ENCODE data around the gene TRIM44. TPM values are rescaled to one million over a fixed set of nuclear protein-coding genes. Genes with fewer than 3 reads are reported as not detected.
"Not testable (repeated sequence)": the region's sequence is repeated elsewhere in the genome, so short reads cannot be mapped to it uniquely, and the experiment has no call there.

TRIM44 gene
- total and polyA plus RNA-seq, 3 donors from 2014 or later, result 37.1 to 42.3 (median 41.6) TPM

GRCh38 chr11:35838071-35838470 is 175.5 kb downstream of the TRIM44 start:
- WGBS, 2 donors, result 79% methylated on average over 3 of the region's 3 CpGs
- intact Hi-C loops (cut with DNase I; ENCODE audit: low total_unique reads), result no loop called here

GRCh38 chr11:35838697-35839367 is 176.3 kb downstream of the TRIM44 start:
- H3K4me3 ChIP-seq; H3K27ac ChIP-seq; H3K27me3 ChIP-seq; H3K36me3 ChIP-seq (ENCODE audit: low read depth, missing control alignments); DNase-seq; H3K9me3 ChIP-seq; H3K4me1 ChIP-seq; intact Hi-C loops (cut with DNase I; ENCODE audit: low total_unique reads): not testable (repeated sequence)
- 91 to 94% methylated on average over 10 of the region's 10 CpGs for WGBS, 2 donors

More at GRCh38 chr11:35838071-35838470, 175.5 kb downstream of the TRIM44 start:
- no peak overlapping the region for H3K27ac ChIP-seq
- no peaks in the 10 kb centered on the region for H3K27me3 ChIP-seq
- no peaks in the 10 kb centered on the region for H3K9me3 ChIP-seq
- no peak overlapping the region for H3K4me3 ChIP-seq
- no peak for TF ChIP-seq CTCF (IDR thresholded peaks at IDR 0.05)
- no peak for TF ChIP-seq POLR2A (IDR thresholded peaks at IDR 0.05)
- H3K4me1 ChIP-seq, result no peaks in the 10 kb centered on the region
- H3K36me3 ChIP-seq (ENCODE audit: low read depth, missing control alignments), result no peaks in the 10 kb centered on the region
- DNase-seq, result no peak

GRCh38 chr11:35839368-35840161 is 177.0 kb downstream of the TRIM44 start:
- 92 to 94% methylated on average over 4 of the region's 4 CpGs for WGBS, 2 donors
- no peak overlapping the region for H3K27ac ChIP-seq
- H3K27me3 ChIP-seq, result no peaks in the 10 kb centered on the region
- intact Hi-C loops (cut with DNase I; ENCODE audit: low total_unique reads), result no loop called here
- no peaks in the 10 kb centered on the region for H3K9me3 ChIP-seq
- H3K36me3 ChIP-seq (ENCODE audit: low read depth, missing control alignments), result no peaks in the 10 kb centered on the region
- DNase-seq, result no peak
- no peaks in the 10 kb centered on the region for H3K4me1 ChIP-seq
- no peak for TF ChIP-seq POLR2A (IDR thresholded peaks at IDR 0.05)
- no peak for TF ChIP-seq CTCF (IDR thresholded peaks at IDR 0.05)
- no peak overlapping the region for H3K4me3 ChIP-seq

GRCh38 chr11:35841733-35842132 is 179.2 kb downstream of the TRIM44 start:
- TF ChIP-seq POLR2A (IDR thresholded peaks at IDR 0.05) (no peak), CTCF (IDR thresholded peaks at IDR 0.05) (no peak)
- no peak for DNase-seq
- Histone ChIP-seq H3K27ac (no peak overlapping the region), H3K9me3 (no peaks in the 10 kb centered on the region), H3K27me3 (no peaks in the 10 kb centered on the region), H3K36me3 (ENCODE audit: low read depth, missing control alignments) (no peaks in the 10 kb centered on the region), H3K4me1 (no peaks in the 10 kb centered on the region), H3K4me3 (no peak overlapping the region)
- intact Hi-C loops (cut with DNase I; ENCODE audit: low total_unique reads), result no loop called here
- WGBS, 2 donors, result 91 to 92% methylated on average over 3 of the region's 3 CpGs

- no peak for DNase-seq
- H3K27me3 ChIP-seq, result no peaks in the 10 kb centered on the region
- no peaks in the 10 kb centered on the region for H3K36me3 ChIP-seq (ENCODE audit: low read depth, missing control alignments)
- H3K4me3 ChIP-seq, result no peak overlapping the region
- H3K9me3 ChIP-seq, result no peaks in the 10 kb centered on the region
- intact Hi-C loops (cut with DNase I; ENCODE audit: low total_unique reads), result no loop called here
- TF ChIP-seq POLR2A (IDR thresholded peaks at IDR 0.05) (no peak), CTCF (IDR thresholded peaks at IDR 0.05) (no peak)
- H3K27ac ChIP-seq, result no peak overlapping the region
- no peaks in the 10 kb centered on the region for H3K4me1 ChIP-seq
- WGBS, 2 donors, result 0% methylated on average over 1 of the region's 1 CpG
Observed at GRCh38 chr11:35842958-35843357, 180.4 kb downstream of the TRIM44 start.

Data from testis (tissue), 3 donors.